ENCODE results near the gene GNS. TPM values are rescaled to one million over a fixed set of nuclear protein-coding genes. Genes with fewer than 3 reads are reported as not detected.

The GNS gene
- total RNA-seq, 1 experiment from 2014 or later, result 74.9 TPM

DNA sequence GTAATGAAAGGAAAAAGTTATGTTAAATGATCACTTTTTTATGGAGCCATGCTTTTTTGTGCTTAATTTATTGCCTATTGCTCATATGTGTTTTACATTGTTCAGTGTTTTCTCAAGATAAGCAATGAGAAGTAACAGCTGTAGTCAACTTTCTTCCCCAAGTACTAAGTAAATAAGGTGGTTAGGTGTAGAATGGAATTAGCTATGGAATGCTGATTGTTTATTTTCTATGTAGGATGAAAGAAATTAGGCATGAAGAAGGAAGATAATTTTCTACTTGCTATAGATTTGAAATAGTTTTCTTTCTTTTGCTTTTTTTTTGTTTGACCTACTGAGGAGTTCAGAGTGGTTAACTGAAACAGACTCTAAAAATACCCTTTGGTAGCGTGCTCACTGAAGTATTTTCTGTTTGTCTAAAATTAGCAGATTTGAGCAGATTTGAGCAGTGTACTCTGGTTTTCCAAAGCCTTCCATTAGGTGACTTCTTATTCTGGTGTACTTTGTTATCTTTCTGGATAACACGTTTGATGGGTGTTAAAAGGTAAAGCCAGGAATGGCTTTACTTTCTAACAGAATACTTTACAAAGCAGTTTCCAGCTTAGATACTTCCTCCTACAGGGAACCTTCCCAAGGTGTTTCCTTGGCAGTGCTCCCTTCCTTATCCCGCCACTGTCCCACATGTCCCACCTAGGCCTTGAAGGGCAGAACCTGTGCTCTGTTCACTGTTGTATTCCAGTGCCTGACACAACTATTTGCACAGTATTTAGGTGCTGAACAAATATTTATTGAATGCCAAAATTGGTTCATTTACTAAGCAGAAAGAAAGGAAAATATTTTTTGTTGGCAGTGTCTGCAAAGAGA is 92.9 kb downstream of the GNS start:
- Histone ChIP-seq H3K4me3 (no peak overlapping the region), H4K20me1 (ENCODE audit: insufficient read depth) (no peaks in the 10 kb centered on the region), H3K79me2 (ENCODE audit: low read depth) (peaks cover 90% of the 10 kb centered on the region), H3K9me2 (ENCODE audit: insufficient read depth) (no peaks in the 10 kb centered on the region; the same call in 1 of the 2 replicates), H3K36me3 (ENCODE audit: low read depth) (no peaks in the 10 kb centered on the region), H3K27me3 (ENCODE audit: insufficient read depth, low read depth) (no peaks in the 10 kb centered on the region), H3F3A (ENCODE audit: insufficient read depth, low read depth) (peaks cover 46% of the 10 kb centered on the region; the same call in 1 of the 2 replicates), H3K4me2 (peak overlapping the region; percentile 41), H3K27ac (peak overlapping the region; percentile 48), H3K9me3 (ENCODE audit: insufficient read depth, low read depth) (no peaks in the 10 kb centered on the region), H2AFZ (no peak overlapping the region), H3K4me1 (replicated peaks; ENCODE audit: insufficient read depth) (peaks cover 87% of the 10 kb centered on the region)
- intact Hi-C loops (cut with micrococcal nuclease; ENCODE audit: unreplicated experiment), result no loop called here
- ChIA-PET POLR2A (ENCODE audit: unreplicated experiment) (interaction anchor here (0.7 kb wide), 1 partner anchor 37 kb away, joined by 6 read pairs; no protein-coding TSS in a partner anchor), CTCF (no interaction called here)
- peak in 1 of 2 experiments; percentile 72 for DNase-seq
- TF ChIP-seq, protein P1, sequence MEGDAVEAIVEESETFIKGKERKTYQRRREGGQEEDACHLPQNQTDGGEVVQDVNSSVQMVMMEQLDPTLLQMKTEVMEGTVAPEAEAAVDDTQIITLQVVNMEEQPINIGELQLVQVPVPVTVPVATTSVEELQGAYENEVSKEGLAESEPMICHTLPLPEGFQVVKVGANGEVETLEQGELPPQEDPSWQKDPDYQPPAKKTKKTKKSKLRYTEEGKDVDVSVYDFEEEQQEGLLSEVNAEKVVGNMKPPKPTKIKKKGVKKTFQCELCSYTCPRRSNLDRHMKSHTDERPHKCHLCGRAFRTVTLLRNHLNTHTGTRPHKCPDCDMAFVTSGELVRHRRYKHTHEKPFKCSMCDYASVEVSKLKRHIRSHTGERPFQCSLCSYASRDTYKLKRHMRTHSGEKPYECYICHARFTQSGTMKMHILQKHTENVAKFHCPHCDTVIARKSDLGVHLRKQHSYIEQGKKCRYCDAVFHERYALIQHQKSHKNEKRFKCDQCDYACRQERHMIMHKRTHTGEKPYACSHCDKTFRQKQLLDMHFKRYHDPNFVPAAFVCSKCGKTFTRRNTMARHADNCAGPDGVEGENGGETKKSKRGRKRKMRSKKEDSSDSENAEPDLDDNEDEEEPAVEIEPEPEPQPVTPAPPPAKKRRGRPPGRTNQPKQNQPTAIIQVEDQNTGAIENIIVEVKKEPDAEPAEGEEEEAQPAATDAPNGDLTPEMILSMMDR (conservative IDR thresholded peaks at IDR 0.05), result no peak
- TF ChIP-seq EZH2 (IDR thresholded peaks at IDR 0.05; ENCODE audit: low read depth), result no peak
- no TSS peak for BruUV-seq (replicated peaks)

DNA sequence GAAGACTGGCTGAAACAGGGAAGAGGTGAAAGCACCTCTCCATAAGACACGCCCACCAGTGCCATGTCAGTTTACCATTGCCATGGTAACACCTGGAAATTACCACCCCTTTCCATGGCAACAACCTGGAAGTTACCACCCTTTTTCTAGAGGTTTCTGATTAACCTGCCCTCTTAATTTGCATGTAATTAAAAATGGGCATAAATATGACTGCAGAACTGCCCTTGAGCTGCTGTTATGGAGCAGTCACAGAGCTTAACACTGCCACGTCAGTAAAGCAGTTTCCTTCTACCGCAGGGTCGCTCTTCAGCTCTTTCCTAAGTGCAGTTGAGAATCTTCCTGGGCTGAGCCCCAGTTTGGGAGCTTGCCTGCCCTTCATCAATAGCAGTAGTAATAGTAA is 93.7 kb downstream of the GNS start:
- H3K36me3 ChIP-seq (ENCODE audit: low read depth), result no peaks in the 10 kb centered on the region
- CTCF ChIA-PET, result no interaction called here
- peaks cover 79% of the 10 kb centered on the region for H3K4me1 ChIP-seq (replicated peaks; ENCODE audit: insufficient read depth)
- H3K4me3 ChIP-seq, result no peak overlapping the region
- H3F3A ChIP-seq (ENCODE audit: insufficient read depth, low read depth), result peaks cover 39% of the 10 kb centered on the region; the same call in 1 of the 2 replicates
- intact Hi-C loops (cut with micrococcal nuclease; ENCODE audit: unreplicated experiment), result no loop called here
- H3K9me3 ChIP-seq (ENCODE audit: insufficient read depth, low read depth), result no peaks in the 10 kb centered on the region
- H3K27me3 ChIP-seq (ENCODE audit: insufficient read depth, low read depth), result no peaks in the 10 kb centered on the region
- no TSS peak for BruUV-seq (replicated peaks)
- no peaks in the 10 kb centered on the region for H4K20me1 ChIP-seq (ENCODE audit: insufficient read depth)
- H3K27ac ChIP-seq, result peak overlapping the region; percentile 48
- DNase-seq, result peak in 1 of 2 experiments; percentile 15
- POLR2A ChIA-PET (ENCODE audit: unreplicated experiment), result interaction anchor here (0.7 kb wide), 1 partner anchor 36 kb away, joined by 6 read pairs; no protein-coding TSS in a partner anchor
- peak overlapping the region; percentile 41 for H3K4me2 ChIP-seq
- no peak overlapping the region for H2AFZ ChIP-seq
- H3K9me2 ChIP-seq (ENCODE audit: insufficient read depth), result no peaks in the 10 kb centered on the region; the same call in 1 of the 2 replicates
- peaks cover 92% of the 10 kb centered on the region for H3K79me2 ChIP-seq (ENCODE audit: low read depth)
- TF ChIP-seq, protein P1 (conservative IDR thresholded peaks at IDR 0.05), result no peak
- TF ChIP-seq EZH2 (IDR thresholded peaks at IDR 0.05; ENCODE audit: low read depth), result no peak

Other genes with a start within 250 kb of the GNS start
- 32.4 and 38.9 TPM in 2 replicates for gene RASSF3, start 148.9 kb downstream of the GNS start, total RNA-seq (2021)
- 8.6 and 9.0 TPM in 2 replicates for gene TBC1D30, start 65.2 kb upstream of the GNS start, total RNA-seq (2021)

Measured in PC-9 (cell line).